ENCODE measurements around the gene SLC10A7.

Gene SLC10A7

DNA sequence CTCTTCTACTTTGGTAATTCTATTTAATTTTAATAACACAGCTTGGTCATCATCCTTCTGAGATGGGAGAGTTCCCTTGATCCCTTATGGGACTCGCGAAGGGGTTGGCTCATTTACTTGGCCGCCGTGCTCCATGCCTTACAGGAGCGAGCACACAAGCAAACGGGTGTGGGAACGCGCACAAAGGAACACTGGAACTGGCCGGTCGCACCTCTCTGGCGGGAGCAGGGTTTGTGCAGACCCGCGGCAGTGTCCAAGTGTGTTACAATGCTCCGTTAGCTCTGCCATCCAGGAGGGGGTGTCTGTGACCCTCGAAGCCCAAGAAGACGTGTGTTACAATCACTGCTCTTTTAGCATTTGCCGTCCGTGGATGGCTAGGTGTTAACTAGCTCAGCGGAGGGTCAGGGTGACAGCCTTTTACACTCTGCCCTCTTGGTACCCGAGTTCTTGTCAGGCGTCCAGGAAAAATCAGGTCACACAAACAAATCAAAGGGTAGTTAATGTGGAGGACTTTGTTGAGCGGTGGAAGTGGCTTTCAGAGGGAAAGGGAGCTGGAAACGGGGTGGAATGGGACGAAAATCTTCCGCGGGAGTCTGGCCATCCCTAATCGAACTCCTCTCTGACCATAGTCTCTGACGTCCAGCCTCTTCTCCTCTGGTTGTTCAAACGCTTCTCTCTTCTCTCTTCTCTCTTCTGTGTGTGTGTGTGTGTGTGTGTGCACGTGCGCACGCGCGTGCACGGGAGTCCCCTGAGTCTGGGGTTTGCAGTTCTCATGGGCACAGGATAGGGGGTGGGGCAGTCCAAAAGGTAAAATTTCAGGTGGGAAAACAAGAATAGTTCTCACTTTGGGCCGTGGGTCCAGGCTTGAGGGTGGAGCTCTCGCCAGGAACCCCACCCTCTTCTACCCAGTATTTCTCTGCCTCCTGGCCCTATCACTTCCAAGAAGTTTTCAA is 76.3 kb downstream of the SLC10A7 start:
- intact Hi-C loops (cut with DNase I) = no loop called here
- DNase-seq = no peak

DNA sequence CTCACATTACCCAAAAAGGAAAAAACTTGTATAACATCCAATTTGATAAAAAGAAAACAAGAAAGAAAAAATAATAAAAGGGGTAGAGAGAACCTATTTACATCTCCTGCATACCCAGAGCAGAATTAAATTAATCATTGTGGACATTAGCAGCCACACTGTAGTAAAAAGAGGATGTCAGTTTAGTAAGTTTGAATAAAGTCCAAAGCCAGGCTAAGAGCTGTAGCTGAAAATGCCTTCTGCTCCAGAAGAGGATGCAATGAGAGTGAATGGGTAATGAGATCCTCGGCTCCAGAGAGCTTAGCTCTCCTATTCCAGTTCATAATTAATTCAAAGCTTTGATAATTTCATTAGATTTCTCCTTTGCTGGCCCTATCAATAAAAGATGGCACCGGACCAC is 78.2 kb downstream of the SLC10A7 start:
- intact Hi-C loops (cut with DNase I) = no loop called here
- DNase-seq = no peak

- intact Hi-C loops (cut with DNase I) = no loop called here
- DNase-seq = no peak
Measured at GRCh38 chr4:146442801-146443200, 78.9 kb downstream of the SLC10A7 start.

DNA sequence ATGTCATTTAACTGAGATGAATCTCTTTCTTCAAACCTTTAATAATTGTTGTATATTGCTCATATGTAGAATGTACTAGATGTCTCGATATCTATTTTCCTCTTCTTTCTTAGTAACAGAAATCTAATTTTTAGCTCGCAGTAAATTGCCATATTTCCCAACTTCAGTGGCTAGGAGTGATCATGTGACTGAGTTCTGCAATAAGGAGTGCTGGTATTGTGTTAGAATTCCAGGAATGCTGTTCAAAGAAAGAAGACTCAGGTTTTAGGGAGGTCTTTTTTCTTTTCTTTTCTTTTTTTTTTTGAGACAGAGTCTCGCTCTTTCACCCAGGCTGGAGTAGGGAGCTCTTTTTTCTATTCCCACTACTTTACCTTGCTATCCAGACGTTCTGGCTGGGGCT is 81.7 kb downstream of the SLC10A7 start:
- intact Hi-C loops (cut with DNase I) = no loop called here
- DNase-seq = no peak

DNA sequence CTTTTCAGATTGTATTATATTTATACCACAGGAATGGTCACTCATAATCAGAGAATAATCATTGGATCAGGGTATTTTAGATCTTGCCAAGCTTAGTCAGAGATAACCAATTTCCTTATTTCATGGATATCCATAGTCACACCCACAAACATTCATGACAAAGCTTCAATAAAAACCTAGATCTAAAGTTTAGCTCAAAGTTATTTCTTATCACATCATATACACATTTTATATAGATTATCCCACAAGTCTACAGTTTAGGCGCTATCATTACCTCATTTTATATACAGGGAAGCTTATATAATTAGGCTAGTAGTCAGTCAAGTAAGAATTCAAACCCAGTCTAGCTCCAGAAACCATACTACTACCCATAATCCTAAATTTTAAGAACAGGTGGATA is 82.3 kb downstream of the SLC10A7 start:
- intact Hi-C loops (cut with DNase I) = no loop called here
- no peak for DNase-seq

DNA sequence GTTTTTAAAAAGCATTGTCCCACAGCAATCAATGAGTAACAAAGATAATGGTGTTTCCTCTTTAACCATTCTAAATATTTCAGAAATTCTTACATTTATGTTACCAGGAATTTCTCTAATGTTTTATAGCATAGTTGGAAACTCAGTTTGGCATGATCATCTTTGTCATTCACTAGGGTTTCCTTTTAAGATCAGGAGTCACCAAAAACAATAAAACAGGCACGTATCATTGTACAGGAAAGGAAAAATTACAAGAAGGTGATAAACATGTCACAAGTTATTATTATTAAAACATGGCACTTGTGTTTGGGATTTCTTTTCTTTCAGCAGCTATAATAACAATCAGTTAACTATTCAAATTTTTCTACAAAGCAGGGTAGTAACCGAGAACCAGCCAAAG is 84.0 kb downstream of the SLC10A7 start:
- no peak for DNase-seq
- intact Hi-C loops (cut with DNase I) = no loop called here

DNA sequence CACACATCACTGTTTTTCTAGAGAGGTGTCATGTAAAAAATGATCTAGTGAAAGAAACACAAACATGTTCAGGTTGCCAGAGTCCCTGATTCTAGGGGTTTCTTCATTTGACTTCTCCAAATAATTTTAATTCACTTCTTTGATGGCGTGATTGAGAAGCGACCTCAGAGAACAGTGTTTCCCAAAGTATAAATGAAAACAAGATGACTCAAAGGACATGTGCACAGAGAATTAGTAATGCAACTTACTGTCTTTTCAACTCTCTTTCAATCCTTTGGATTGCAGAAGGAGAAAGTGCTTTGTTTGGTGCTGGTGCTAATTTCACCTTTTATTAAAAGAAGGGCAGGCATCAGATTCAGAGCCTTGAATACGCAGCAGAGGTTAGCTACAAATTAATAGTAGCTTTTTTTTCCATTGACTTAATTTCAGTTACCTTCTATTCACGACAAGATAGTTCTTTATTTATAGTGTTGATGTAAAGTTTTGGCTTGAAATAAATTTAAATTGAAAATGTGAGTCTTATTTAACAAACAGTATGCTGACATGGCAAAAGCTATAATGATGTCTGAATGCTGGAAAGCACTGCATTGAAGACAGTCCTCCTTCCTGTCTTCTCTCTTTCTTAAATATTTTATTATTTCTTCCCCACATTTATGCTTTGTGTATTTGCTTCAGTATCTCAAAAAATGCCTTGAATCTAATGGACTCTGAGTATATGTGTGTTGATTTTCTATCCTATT is 85.1 kb downstream of the SLC10A7 start:
- intact Hi-C loops (cut with DNase I) = no loop called here
- DNase-seq = no peak

DNA sequence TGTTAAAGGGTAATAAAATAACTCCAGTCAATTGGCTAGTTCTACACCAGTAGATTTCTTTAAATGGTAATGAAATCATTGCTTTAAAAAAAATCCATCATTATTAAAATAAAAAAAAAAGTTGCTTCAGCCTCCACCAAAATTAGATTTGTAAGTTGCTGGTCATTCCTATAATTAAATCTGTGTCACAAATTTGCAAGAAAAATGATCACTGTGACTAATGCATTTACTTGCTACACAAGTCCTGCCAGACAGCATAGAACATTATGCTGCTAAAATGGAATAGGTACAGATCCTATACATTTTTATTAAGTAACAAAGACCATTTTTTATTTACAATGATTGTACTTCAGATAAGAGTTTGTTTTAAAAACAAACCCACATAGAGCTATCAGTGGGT is 85.8 kb downstream of the SLC10A7 start:
- DNase-seq = no peak
- intact Hi-C loops (cut with DNase I) = no loop called here

GRCh38 chr4:146432065-146432464 is 89.7 kb downstream of the SLC10A7 start:
- intact Hi-C loops (cut with DNase I) = no loop called here
- no peak for DNase-seq

GRCh38 chr4:146428298-146428697 is 93.4 kb downstream of the SLC10A7 start:
- DNase-seq = no peak
- intact Hi-C loops (cut with DNase I) = no loop called here

DNA sequence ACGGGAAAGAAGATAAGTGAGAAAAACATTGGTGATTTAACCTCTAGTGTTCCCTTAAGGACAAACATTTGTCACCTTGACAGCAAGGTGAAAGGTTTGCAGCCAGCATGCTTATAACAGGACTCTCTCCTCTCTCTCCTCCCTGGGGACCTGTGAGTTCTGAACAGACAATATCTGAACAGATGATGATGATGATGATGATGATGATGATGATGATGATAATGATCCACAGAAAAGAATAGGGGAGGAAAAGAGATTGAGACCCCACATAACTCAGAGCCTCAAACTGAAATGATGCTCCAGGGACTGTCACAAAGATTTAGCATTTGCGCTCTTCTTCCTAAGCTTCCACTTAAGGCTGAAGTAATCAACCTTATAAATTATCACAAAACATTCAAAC is 103.9 kb downstream of the SLC10A7 start:
- intact Hi-C loops (cut with DNase I) = no loop called here

DNA sequence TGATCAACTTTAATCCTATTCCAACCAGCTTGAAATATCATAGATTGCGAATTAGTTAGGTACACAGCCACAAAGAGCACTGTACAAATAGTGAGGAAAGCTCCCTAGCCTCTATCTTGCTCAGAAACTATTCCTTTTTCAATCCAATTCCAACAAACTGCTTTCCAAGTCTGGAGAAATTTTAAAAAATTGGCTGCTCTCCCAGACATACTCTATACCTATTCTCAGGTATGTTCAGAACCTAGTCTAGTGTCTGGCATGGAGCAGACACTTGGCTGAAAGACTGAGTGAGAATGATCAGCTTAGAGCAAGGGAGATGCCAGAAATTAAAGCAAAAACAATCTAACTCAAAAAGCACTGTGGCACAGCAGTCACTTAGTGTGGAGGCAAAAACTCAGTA is 105.9 kb downstream of the SLC10A7 start:
- no peak for DNase-seq
- intact Hi-C loops (cut with DNase I) = no loop called here

More for the DNA sequence above, 103.9 kb downstream of the SLC10A7 start:
- no peak for DNase-seq

- no peak for DNase-seq
- intact Hi-C loops (cut with DNase I) = no loop called here
Measured at GRCh38 chr4:146407669-146408084, 114.1 kb downstream of the SLC10A7 start.

GRCh38 chr4:146407257-146407656 is 114.5 kb downstream of the SLC10A7 start:
- DNase-seq = no peak
- intact Hi-C loops (cut with DNase I) = no loop called here

GRCh38 chr4:146401274-146401673 is 120.5 kb downstream of the SLC10A7 start:
- DNase-seq = no peak
- intact Hi-C loops (cut with DNase I) = no loop called here

DNA sequence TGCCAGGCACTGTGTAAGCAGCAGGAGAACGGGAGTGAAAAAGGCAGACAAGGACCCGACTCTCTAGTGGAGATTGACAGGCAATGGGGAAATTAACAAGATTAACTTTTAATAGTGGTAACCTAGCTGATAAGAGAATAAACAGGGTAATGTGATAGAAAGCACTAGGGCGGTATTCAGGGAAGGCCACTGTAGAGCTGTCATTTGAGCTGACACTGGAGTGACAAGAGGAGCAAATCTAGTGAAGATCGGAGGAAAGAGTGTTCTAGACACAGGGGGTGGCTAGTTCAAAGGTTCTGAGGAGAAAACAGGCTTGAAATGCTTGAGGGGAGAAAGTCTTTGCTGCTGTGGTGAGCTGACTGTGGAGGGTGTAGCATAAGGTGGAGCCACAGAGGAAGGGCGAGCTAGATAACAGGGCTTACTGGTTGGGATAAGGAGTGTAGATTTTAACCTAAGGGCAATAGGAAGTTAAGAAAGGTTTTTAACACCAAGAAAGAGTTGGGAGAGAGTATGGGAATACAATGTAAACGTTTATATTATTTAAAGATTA is 122.8 kb downstream of the SLC10A7 start:
- DNase-seq = no peak

DNA sequence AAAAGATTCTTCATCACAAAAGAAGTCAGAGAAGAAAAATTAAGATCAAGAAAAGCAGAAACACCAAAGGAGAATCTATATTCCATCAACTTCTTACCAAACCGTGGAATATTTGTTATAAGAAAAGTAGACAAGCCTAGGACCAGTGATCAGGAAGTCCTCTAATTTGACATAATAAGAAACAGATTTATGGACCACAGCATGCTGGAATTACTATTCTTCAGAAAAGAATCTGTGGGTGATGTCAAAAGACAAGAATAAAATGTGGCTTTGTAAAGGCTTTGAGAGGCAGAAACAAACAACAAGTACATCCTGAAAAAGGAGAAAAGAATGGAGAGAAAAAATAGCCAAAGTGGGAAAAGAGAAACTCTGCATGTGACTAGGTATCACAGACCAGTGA is 123.3 kb downstream of the SLC10A7 start:
- intact Hi-C loops (cut with DNase I) = no loop called here
- DNase-seq = no peak

More for the DNA sequence above, 122.8 kb downstream of the SLC10A7 start:
- intact Hi-C loops (cut with DNase I) = no loop called here

DNA sequence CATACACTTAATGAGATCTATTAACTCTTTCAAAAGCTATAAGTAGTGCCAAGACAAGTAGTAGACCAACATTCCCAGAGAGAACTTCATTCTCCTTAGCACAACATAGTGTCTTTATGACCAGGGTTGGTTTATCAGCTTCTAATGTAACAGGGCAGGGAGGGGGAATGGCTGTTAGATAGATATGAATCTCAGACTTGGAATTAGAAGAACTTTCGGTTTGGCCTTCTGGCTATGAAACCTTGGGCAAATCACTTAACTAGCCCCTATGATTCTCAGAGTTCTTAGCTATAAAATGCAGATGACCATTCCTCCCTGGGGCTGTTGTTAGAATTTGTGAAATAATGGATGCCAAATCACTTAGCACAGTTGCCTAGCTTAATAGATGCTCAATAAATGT is 132.2 kb downstream of the SLC10A7 start:
- intact Hi-C loops (cut with DNase I) = no loop called here
- no peak for DNase-seq

GRCh38 chr4:146382194-146382593 is 139.5 kb downstream of the SLC10A7 start:
- DNase-seq = no peak
- intact Hi-C loops (cut with DNase I) = no loop called here

DNA sequence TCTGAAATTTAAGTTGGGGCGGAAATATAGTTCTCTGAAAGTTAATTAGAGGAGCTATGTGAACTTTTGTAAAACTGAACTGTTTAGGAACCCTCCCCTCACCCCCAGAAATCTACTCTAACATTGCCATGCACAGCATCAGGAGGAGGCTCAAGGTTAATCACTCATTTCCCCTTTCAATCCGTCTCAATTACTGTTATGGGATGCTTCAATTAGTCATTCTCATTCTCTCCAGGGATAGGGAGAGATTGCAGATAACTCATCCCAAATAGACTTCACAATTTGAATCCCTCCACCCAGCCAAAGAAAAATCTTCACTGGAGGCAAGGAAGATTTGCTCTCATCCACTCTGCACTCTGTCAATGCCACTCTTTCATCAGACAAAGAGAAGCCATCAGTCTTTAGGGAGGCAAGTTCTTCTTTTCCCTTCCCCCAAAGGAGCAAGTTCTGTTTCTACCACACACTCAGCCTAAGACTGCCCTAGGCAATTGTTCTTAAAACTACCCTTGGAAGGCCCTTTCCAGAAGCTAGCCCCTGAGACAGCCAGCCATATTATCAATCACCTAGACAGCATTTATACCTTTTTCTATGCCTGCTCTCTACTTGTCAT is 140.4 kb downstream of the SLC10A7 start:
- intact Hi-C loops (cut with DNase I) = no loop called here
- DNase-seq = no peak

DNA sequence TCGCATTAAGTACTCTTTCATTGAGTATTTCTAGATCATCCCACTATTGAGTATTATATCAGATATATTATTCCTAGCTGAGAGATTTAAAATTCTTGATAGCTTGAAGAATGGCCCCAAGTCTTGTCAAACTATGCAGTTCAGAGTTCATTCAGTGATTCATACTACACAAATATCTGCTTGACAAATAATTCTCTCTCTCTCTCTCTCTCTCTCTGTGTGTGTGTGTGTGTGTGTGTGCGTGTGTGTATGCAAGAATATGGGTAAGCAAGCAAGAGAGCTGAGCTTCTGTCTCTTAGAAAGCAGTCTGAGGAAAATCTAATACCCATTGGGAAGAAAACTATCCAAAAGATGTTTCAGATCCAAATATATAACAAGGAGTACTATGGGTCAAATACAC is 142.0 kb downstream of the SLC10A7 start:
- DNase-seq = no peak

More for the DNA sequence above, 142.0 kb downstream of the SLC10A7 start:
- intact Hi-C loops (cut with DNase I) = loop anchor here (10.0 kb wide), 1 partner anchor 135 kb away; no protein-coding TSS in a partner anchor

Measured in posterior cingulate gyrus (tissue), 11 donors.